Sciatic nerve (tissue), 2 donors: ENCODE results near the gene LECT2. TPM values are rescaled to one million over a fixed set of nuclear protein-coding genes. Genes with fewer than 3 reads are reported as not detected.

Experiments
- ATAC-seq: fragments of 200-7000 bp; cut with Tn5 transposase; one replicate; pipeline ENCODE4 v1.9.1; 2020; ENCODE audit warnings: mild to moderate bottlenecking, moderate library complexity
- DNase-seq: peaks from one replicate; pipeline ENCODE4 v3.0.0-alpha.2; 2020; ENCODE audit warnings: low spot score
- intact Hi-C: fragments of 100-400 bp; cut with DNase I; formaldehyde crosslinking; loops from one replicate; pipeline ENCODE4 v1.14.2; 2022
- total RNA-seq: library from RNA; stranded (reverse); fragmentation: NEBNext Ultra II Directional; extraction: Animal tissue kit (Norgen Biotek cat#: 25700); gene quantifications from one replicate; pipeline ENCODE4 v1.2.1, GENCODE V29; 2021
- donor health status: DM: no; HTN: no; CAD: no.
- donor health status: DM: no; HTN: no; CAD: no.

Gene LECT2
- total RNA-seq, 1 donor from 2014 or later = not detected

GRCh38 chr5:135980620-135981019 is 25.8 kb upstream of the LECT2 start:
- intact Hi-C loops = no loop called here
- ATAC-seq = no peak
- DNase-seq = no peak

GRCh38 chr5:135979510-135979909 is 24.7 kb upstream of the LECT2 start:
- ATAC-seq = peak; percentile 90
- intact Hi-C loops = no loop called here

GRCh38 chr5:135978993-135979392 is 24.2 kb upstream of the LECT2 start:
- DNase-seq (no peak), ATAC-seq (no peak)
- intact Hi-C loops = no loop called here

More at GRCh38 chr5:135979510-135979909, 24.7 kb upstream of the LECT2 start:
- DNase-seq = no peak

GRCh38 chr5:135978212-135978631 is 23.4 kb upstream of the LECT2 start:
- intact Hi-C loops = no loop called here
- DNase-seq (no peak), ATAC-seq (no peak)

- ATAC-seq (peak; percentile 69), DNase-seq (peak; percentile 81)
- intact Hi-C loops = no loop called here
Measured at GRCh38 chr5:135977375-135977928, 22.7 kb upstream of the LECT2 start.

- intact Hi-C loops = no loop called here
- ATAC-seq (no peak), DNase-seq (no peak)
Measured at GRCh38 chr5:135976216-135976615, 21.4 kb upstream of the LECT2 start.

GRCh38 chr5:135975122-135975521 is 20.3 kb upstream of the LECT2 start:
- intact Hi-C loops = no loop called here
- no peak for DNase-seq
- ATAC-seq = no peak

- intact Hi-C loops = no loop called here
- DNase-seq (no peak), ATAC-seq (peak; percentile 54)
Measured at GRCh38 chr5:135974021-135974600, 19.3 kb upstream of the LECT2 start.

- peak; percentile 95 for ATAC-seq
- intact Hi-C loops = no loop called here
Measured at GRCh38 chr5:135973323-135974020, 18.7 kb upstream of the LECT2 start.

GRCh38 chr5:135971701-135972100 is 16.9 kb upstream of the LECT2 start:
- ATAC-seq (no peak), DNase-seq (no peak)
- intact Hi-C loops = no loop called here

More at GRCh38 chr5:135973323-135974020, 18.7 kb upstream of the LECT2 start:
- no peak for DNase-seq

- no peak for ATAC-seq
- intact Hi-C loops = no loop called here
Measured at GRCh38 chr5:135966790-135967189, 12.0 kb upstream of the LECT2 start.

GRCh38 chr5:135966165-135966564 is 11.4 kb upstream of the LECT2 start:
- intact Hi-C loops = no loop called here

More at GRCh38 chr5:135966790-135967189, 12.0 kb upstream of the LECT2 start:
- no peak for DNase-seq

GRCh38 chr5:135965504-135965903 is 10.7 kb upstream of the LECT2 start:
- peak; percentile 39 for ATAC-seq
- intact Hi-C loops = no loop called here

More at GRCh38 chr5:135966165-135966564, 11.4 kb upstream of the LECT2 start:
- ATAC-seq = peak; percentile 92
- no peak for DNase-seq

GRCh38 chr5:135964670-135965320 is 10.0 kb upstream of the LECT2 start:
- intact Hi-C loops = no loop called here
- ATAC-seq (peak; percentile 74), DNase-seq (no peak)

More at GRCh38 chr5:135965504-135965903, 10.7 kb upstream of the LECT2 start:
- no peak for DNase-seq

- intact Hi-C loops = no loop called here
- DNase-seq = no peak
- no peak for ATAC-seq
Measured at GRCh38 chr5:135955525-135955924, 742 bp upstream of the LECT2 start.

GRCh38 chr5:135953850-135954249 is 933 bp downstream of the LECT2 start:
- ATAC-seq (no peak), DNase-seq (no peak)
- intact Hi-C loops = no loop called here

- ATAC-seq (no peak), DNase-seq (no peak)
- intact Hi-C loops = no loop called here
Measured at GRCh38 chr5:135952683-135953082, 2.1 kb downstream of the LECT2 start.

- no peak for DNase-seq
- no peak for ATAC-seq
- intact Hi-C loops = no loop called here
Measured at GRCh38 chr5:135951807-135952206, 3.0 kb downstream of the LECT2 start.

GRCh38 chr5:135951257-135951656 is 3.5 kb downstream of the LECT2 start:
- no peak for DNase-seq
- ATAC-seq = no peak
- intact Hi-C loops = no loop called here

GRCh38 chr5:135950611-135951010 is 4.2 kb downstream of the LECT2 start:
- intact Hi-C loops = no loop called here
- no peak for DNase-seq
- no peak for ATAC-seq
